Lower leg skin (tissue), 4 donors: ENCODE data around the gene MS4A4A. TPM values are rescaled to one million over a fixed set of nuclear protein-coding genes. Genes with fewer than 3 reads are reported as not detected.

Experiments used
- DNase-seq, 2 donors: peaks; one replicate each; pipeline ENCODE4 v3.0.0-alpha.2; 2019; ENCODE audit warnings: low spot score in 2 of 2
- H3K4me3 ChIP-seq: fragments of 200-600 bp; sonication (generic); 2 replicates; pipeline ENCODE4 v1.5.1; 2017; ENCODE audit warnings: mild to moderate bottlenecking, low read depth; ENCODE audit not compliant: poor library complexity, severe bottlenecking
- POLR2A ChIP-seq, 2 donors: fragments of 450-650 bp; IDR thresholded peaks; one replicate each; pipeline ENCODE4 v1.6.1; 2016 to 2017; ENCODE audit warnings: antibody characterized with exemption in 2 of 2, mild to moderate bottlenecking in 1 of 2, moderate library complexity in 1 of 2
- WGBS, 2 donors: methylation state at CpG; one replicate each; pipeline ENCODE4 v1.1.5; 2018; 5-methylcytosine and 5-hydroxymethylcytosine counted together
- intact Hi-C: fragments of 100-400 bp; cut with DNase I; formaldehyde crosslinking; loops from one replicate; pipeline ENCODE4 v1.15.0; 2023; ENCODE audit warnings: low total_unique reads
- total RNA-seq, 4 donors: library from RNA; depleted of rRNA; stranded (reverse); fragments of >200 nt; gene quantifications; one replicate each; pipeline ENCODE4 v1.1.0, GENCODE V29; 2016
- TF ChIP-seq, protein P1 (sequence below), 3 donors: fragments of 450-650 bp; IDR thresholded peaks; one replicate each; pipeline ENCODE4 v1.5.1; 2016; ENCODE audit warnings: antibody characterized with exemption in 3 of 3, mild to moderate bottlenecking in 3 of 3, moderate library complexity in 2 of 3

Gene MS4A4A
- total RNA-seq, 4 donors from 2014 or later = 3.0 to 9.5 (median 6.2) TPM

DNA sequence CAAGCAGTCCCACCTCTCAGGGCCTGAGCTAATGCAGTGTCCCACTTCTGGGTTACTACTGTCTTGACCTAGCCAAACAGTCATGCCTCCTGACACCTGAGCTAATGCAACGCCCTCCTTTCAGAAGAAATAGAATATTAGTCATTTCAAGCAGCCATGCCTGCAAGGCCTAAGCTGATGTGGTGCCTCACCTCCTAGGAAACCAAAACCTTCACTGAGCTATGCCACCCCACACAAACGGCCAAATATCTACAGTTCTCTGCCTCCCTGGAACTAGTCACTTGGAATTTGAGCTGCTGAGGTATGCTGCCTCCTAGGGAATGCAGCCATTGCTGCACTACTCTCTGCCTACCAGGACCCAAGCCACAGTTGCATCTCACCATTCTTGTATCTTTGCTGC, 38.3 kb downstream of the MS4A4A start:
- TF ChIP-seq POLR2A (IDR thresholded peaks at IDR 0.05) = no peak
- TF ChIP-seq, protein P1, sequence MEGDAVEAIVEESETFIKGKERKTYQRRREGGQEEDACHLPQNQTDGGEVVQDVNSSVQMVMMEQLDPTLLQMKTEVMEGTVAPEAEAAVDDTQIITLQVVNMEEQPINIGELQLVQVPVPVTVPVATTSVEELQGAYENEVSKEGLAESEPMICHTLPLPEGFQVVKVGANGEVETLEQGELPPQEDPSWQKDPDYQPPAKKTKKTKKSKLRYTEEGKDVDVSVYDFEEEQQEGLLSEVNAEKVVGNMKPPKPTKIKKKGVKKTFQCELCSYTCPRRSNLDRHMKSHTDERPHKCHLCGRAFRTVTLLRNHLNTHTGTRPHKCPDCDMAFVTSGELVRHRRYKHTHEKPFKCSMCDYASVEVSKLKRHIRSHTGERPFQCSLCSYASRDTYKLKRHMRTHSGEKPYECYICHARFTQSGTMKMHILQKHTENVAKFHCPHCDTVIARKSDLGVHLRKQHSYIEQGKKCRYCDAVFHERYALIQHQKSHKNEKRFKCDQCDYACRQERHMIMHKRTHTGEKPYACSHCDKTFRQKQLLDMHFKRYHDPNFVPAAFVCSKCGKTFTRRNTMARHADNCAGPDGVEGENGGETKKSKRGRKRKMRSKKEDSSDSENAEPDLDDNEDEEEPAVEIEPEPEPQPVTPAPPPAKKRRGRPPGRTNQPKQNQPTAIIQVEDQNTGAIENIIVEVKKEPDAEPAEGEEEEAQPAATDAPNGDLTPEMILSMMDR (IDR thresholded peaks at IDR 0.05) = no peak
- DNase-seq = no peak
- intact Hi-C loops = no loop called here
- H3K4me3 ChIP-seq = no peak overlapping the region
- WGBS, 2 donors = 53 to 62% methylated on average over 2 of the region's 2 CpGs

DNA sequence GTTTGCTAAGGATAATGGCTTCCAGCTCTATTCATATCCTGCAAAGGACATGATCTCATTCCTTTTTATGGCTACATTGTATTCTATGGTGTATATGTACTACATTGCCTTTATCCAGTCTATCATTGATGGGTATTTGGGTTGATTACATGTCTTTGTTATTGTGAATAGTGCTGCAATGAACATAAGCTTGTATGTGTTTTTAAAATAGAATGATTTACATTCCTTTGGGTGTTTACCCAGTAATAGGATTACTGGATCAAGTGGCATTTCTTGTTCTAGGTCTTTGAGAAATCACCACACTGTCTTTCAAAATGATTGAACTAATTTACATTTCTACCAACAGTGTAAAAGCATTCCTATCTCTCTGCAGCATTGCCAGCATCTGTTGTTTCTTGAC, 40.6 kb downstream of the MS4A4A start:
- no peak for DNase-seq
- no peak overlapping the region for H3K4me3 ChIP-seq
- intact Hi-C loops = no loop called here
- TF ChIP-seq, protein P1 (IDR thresholded peaks at IDR 0.05) = no peak
- TF ChIP-seq POLR2A (IDR thresholded peaks at IDR 0.05) = no peak

DNA sequence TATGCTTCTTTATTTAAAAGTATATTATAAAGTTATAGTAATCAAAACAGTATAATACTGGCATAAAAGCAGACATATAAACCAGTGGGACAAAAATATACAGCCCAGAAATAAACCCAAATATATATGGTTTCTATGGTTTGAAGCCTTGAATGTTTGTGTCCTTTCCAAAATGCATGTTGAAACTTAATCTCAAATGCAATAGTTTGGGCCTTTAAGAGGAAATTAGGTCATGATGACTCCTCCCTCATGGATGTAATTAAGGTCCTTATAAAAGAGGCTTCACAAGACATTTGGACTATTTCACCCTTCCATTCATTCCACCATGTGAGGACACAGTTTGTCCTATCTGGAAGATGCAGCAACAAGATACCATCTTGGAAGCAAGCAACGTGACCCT, 46.5 kb downstream of the MS4A4A start, which contains the start of gene MS4A6E:
Gene MS4A6E (plus strand): TSS at position 301 of the 400 bp plus-strand sequence. CDS start 7,641 bp downstream, outside the sequence.
- TF ChIP-seq, protein P1 (IDR thresholded peaks at IDR 0.05) = no peak
- TF ChIP-seq POLR2A (IDR thresholded peaks at IDR 0.05) = no peak
- intact Hi-C loops = no loop called here
- H3K4me3 ChIP-seq = no peak within 1 kb of the TSS
- no peak for DNase-seq
- WGBS, 2 donors = 50 to 82% methylated on average over 1 of the region's 1 CpG

DNA sequence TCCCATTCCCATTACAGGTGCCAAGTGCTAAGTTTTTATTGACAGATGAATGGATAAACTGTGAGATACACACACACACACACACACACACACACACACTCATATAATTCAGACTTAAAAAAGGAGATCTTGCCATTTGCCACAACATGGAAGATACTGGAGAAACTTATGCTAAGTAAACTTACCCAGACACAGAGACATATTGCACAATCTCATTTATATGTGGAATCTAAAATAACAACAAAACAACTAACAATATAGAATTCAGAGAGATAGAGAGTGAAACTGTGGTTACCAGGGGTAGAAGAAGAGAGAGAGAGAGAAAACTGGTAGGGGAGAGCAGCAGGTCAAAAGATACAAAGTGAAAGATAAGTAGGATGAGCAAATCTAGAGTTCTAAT, 48.0 kb downstream of the MS4A4A start:
- H3K4me3 ChIP-seq = no peak overlapping the region
- TF ChIP-seq, protein P1 (IDR thresholded peaks at IDR 0.05) = no peak
- no peak for TF ChIP-seq POLR2A (IDR thresholded peaks at IDR 0.05)
- DNase-seq = no peak
- intact Hi-C loops = no loop called here

DNA sequence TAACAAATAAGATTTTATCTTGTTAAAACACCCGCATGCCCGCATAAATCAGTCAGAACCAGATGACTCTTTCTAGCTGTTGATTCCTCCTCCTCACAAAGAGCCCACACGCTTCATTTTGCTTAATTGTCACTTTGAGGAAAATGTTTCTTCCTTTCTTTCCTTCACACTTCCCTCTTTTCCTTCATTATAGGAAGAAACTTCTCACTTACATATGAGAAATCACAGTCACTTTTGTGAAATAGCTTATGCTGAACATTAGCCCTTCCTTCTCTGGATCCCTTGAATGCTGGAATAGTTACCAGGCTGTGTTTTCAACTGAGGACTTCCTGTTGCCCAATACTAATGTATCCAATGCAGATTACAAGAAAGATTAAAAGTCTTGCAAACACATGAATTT, 52.4 kb downstream of the MS4A4A start:
- no peak for TF ChIP-seq POLR2A (IDR thresholded peaks at IDR 0.05)
- TF ChIP-seq, protein P1 (IDR thresholded peaks at IDR 0.05) = no peak
- no peak for DNase-seq
- intact Hi-C loops = no loop called here
- no peak overlapping the region for H3K4me3 ChIP-seq
- 43 to 76% methylated on average over 3 of the region's 3 CpGs for WGBS, 2 donors

DNA sequence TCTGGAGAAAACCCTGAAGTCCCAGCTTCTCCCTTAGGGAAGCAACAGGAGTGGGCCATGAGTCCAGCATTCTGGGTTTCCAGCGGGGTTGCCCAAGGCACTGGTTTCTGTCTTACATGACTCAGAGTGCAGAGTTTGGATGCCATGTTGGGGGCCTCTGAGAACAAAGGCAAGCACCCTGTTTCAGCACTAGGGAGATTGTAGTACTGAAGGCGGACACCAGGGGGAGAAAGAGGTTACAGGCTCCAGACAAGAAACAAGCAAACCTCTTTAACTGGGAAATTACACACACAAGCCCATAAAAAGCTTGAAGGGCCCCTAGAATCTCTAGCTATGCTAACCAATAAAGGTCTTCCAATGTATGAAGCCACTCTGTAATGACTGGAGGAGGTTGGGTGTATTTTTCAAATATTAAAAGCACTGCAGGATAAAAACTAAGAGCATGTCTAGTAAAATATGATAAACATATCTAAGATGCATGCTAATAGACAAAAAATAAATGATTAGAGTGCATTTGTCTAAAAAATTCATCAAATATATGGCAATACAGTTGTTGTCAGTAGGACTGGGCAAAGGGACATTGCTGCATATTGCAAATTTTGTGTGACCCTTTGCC, 53.6 kb downstream of the MS4A4A start:
- intact Hi-C loops = no loop called here
- TF ChIP-seq, protein P1 (IDR thresholded peaks at IDR 0.05) = no peak
- TF ChIP-seq POLR2A (IDR thresholded peaks at IDR 0.05) = no peak
- 21 to 37% methylated on average over 2 of the region's 2 CpGs for WGBS, 2 donors
- no peak overlapping the region for H3K4me3 ChIP-seq
- peak; percentile 50 to 87 for DNase-seq
